Dermis blood vessel endothelial cell (primary cell): ENCODE data around the gene BCKDHA. TPM values are rescaled to one million over a fixed set of nuclear protein-coding genes. Genes with fewer than 3 reads are reported as not detected.
"Not testable (repeated sequence)": the region's sequence is repeated elsewhere in the genome, so short reads cannot be mapped to it uniquely, and the experiment has no call there.

Source experiments
- DNase-seq: peaks from one replicate; pipeline ENCODE4 v3.0.0; 2010
- total RNA-seq: library from RNA; depleted of rRNA; stranded (reverse); fragments of >200 nt; gene quantifications from 2 replicates; pipeline ENCODE4 v1.2.3, GENCODE V29; 2014

The BCKDHA gene
- total RNA-seq, 1 donor from 2014 or later, result 36.9 TPM

DNA sequence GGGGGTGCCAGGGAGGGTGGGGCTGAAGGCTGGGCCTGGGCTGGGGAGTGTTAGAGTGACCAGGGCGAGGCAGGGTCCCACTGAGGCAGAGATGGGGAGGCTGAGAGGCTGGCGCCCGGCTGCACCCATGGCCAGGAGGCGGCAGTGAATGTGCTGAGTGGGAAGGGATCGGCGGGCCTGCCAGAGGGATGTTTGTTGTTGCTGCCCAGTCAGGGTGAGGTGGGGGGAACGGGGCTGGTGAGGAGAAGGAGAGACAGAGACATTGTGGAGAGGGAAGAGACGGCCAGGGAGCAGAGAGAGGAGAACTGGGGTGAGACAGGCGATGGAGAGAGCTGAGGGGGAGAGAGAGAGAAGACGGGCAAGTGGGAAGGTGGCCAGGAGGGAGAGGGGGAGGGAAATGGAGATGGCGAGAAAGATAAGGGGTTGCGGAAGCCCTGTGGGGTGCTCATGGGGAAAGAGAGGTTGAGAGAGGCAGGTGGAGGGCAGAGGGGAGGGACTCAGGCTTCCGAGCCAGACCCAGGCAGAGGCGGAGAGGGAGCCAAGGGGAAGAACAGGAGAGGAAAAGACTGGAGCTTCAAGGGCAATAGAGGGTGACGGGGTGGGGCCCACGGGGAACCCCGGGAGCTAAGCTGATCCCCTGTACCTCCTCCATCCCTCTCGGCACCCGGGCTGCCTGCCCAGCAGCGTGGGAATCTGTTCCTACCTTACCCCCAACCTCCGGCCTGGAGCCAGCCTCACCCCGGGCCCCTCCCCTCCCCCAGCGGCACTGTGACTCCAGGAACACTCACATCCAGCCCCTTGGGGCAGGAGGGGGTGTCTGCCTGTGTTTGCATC lies 30.2 kb downstream of the BCKDHA start:
- DNase-seq, result peak; percentile 44

DNA sequence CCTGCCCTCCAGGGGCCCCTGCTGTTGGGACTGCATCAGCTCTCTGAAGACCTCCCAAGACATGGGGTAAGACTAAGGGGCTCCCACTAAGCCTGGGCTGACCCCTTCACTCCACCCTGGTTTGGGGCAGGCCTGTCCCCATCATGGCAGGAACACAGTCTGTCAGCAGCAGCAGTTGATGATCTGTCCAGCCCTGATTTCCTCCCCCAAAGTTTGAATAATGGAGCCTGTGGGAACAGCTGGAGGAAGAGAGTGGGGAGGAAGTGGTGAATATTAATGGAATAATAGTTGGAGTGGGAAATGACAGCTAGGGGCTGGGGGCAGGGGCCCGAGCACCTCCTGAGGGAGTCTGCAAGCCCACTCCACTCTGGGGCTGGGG lies 30.9 kb downstream of the BCKDHA start:
- DNase-seq, result no peak

DNA sequence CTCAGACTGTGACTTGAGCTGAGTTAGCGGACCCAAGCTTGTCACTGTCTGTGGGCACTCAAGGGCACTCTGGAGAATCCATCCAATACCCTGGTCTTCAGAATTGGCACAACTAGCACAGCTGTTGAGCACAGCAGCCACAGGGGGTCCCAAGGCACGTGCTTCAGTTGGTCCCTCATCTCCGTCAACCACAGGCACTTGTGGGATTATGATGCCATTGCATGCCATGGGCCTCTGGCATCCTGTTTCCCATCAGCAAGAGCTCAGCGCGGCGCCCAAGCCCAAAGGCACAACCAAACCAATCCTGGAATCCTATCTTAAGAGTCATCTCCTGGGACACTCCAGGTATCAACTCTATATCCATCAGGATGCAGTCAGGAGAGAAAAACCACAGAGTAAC lies 33.3 kb downstream of the BCKDHA start:
- no peak for DNase-seq

DNA sequence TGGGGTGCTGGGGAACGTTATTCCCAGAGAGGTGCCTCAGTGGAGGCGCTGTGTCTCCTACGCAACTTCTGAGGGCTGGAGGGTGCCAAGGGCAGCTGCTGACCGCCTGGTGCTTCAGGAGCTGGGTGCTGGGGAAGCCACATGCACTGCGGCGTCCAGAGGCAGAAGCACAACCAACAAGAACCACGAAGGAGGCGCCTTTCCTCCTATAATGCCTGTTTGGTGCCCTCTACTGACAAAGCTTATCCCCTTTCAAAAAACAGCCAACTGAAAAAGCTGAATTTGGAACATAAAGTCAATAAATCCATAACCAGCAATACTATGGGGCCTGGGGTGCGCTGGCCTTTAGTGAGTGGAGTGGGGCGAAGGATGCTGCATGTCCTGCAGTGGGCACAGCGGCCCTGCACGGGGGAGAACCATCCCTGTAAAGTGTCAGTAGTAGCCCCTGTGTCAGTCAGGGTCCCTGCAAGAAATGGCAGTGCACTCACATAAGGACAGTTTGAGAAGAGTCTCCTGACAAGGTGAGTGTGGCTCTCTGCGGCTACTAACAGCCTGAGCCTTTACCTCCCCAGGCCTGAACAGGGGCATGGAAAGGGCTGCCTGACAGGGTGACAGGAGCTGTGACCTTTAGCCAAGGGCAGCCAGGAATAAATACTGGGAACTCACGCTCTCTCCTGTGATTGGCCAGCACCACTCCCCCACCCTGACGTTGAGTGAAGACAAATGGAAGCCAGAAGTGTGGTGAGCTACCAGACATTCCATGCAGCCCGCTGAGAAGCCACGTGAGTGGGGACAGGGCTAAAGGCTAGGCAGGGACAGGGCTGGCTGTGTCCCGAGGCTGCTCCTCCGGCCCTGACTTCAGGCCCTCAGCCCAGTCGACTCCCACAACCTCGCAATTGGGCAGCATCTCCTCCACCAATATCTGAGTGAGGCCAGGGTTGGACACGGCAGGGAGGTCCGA lies 34.1 kb downstream of the BCKDHA start:
- peak; percentile 72 for DNase-seq

DNA sequence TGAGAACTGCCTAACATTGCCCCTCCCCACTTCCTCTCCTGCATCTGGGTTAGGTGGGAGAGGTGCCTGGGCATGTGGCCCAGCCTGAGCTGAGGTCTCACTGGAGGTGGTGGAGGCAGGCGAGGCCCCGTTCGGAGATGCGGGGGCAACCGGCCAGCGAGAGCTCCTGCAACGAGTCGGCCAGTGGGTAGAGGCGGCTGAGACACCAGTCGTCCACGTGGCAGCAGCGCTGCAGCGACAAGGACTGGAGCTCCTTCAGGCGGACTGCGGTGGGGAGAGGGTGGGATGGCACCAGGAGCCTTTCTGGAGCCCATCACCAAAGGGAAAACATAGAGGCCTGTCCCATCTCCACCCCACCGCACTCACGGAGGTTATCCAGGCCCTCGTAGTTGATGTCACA lies 35.6 kb downstream of the BCKDHA start:
- no peak for DNase-seq

DNA sequence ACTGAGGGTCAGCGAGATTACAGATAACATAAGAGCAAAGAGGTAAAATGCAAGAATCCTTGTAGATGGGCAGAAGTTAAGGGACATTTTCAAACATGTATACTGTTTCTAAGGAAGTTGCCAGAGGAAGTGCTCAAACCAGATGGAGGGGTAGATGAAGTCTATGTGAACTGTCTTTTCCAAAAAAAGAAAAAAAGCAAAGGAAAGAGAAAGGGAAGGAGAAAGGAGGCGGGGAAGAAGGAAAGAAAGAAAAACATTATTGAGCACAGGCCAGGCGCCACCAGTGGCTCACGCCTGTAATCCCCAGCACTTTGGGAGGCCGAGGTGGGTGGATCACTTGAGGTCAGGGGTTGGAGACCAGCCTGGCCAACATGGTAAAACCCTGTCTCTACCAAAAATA lies 36.8 kb downstream of the BCKDHA start:
- DNase-seq, result no peak

DNA sequence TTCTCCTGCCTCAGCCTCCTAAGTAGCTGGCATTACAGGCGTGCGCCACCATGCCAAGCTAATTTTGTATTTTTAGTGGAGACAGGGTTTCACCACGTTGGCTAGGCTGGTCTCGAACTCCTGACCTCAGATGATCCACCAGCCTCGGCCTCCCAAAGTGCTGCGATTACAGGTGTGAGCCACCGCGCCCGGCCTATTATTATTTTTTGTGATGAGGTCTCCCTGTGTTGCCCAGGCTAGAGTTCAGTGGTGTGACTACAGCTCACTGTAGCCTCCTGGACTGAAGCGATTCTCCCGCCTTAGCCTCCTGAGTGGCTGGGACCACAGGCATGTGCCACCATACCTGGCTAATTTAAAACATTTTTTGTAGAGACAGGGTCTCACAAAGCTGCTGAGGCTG lies 37.8 kb downstream of the BCKDHA start:
- DNase-seq, result not testable (repeated sequence)

DNA sequence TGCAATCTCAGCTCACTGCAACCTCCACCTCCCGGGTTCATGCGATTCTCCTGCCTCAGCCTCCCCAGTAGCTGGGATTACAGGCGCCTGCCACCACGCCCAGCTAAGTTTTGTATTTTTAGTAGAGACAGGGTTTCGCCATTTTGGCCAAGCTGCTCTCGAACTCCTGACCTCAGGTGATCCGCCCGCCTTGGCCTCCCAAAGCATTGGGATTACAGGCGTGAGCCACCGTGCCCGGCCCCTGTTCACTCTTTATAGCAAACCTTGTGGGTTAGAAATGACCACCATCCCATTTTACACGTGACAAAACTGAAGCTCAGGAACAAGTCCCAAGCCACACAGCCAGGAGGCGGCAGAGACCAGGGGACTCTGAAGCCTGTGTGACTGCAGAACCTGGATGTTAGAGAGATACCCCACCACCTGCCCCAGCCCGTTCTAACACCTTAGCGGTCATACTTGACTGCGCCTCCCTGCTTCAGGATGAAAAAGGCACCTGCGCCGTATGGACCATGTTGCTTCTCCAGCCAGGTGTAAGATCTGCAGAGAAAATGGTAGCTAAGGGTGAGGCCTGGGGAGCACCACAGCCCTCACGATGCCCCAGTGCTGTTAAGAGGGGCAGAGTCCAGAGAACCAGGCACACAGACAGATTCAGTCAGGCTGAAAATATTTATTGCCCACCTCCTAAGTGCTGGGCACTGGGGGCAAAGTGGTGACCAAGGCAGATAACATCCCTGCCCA lies 38.5 kb downstream of the BCKDHA start:
- no peak for DNase-seq

DNA sequence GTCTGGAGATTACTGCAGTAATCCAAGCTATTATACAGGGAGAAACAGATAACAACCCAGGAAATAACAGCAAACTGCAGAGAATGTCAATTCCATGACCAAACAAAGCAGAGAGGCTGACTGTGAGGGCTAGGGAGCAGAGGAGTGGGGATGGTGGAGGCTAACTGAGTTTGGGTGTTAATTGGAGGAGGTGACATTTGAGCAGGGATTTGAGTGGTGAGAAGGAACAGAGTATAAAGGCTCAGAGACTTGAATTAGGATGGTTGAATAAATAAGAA lies 39.0 kb downstream of the BCKDHA start:
- DNase-seq, result no peak

DNA sequence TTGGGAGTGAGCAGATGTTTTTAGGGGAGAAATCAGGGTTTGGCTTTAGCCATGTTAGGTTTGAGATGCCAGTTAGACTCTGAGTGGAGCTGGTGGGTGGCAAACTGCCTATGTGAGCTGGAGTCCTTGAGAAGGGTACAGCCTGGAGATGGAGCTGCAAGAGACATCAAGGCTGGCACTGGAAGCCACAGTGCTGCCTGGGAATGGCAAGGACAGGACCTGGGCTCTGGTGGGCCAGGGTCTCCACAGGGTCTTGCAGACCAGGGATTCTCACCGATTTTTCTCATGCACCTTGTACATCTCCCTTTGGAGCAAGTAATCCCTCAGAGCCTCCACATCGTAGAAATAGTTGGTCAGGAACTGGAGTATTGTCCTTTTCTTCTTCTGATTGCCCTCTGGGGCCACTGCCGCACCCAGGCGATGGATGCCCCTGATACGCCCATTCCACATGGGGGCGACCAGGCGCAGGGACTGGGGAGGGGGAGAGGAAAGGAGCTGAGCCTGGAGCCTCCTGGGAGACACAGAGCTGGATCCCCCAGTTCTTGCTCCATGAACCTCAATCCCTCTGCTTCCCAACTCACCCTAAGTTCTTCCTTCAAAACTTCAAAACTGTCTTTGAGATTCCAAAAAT lies 40.4 kb downstream of the BCKDHA start:
- no peak for DNase-seq

DNA sequence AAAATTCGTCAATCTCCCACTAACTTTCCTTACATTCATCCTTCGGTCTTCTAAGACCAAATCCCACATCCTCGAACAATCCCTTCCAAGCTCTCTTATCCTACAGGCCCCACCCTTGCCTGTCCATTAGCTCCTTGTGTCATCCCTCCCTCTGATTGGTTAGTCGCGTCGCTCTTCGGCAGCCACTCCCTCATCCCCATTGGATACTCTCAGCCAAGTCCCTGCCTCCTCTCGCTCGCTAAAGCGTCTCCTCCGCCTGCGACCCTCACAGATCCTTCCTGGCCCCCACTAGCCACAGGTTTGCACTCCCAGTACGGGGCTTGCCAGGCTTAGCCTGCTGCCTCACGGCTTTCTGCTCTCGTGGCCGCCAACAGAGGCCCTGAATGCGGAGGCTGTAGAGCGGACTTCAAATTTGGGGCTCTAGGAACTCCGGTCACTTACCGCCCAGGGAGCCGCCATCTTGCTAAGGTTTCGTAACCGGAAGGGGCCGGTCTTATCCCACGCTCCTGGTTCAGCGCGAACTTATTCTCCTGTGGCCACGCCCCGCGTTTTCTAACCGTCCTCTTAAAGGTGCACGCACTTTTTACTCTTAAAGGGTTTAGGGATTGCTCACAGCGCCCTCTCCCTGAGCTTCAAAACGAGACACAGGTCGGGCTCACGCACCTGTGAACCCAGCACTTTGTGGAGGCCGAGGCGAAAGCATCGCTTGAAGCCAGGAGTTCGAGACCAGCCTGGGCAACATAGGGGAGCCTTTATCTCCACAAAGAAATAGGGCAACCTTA lies 42.0 kb downstream of the BCKDHA start, which contains the start of gene DMAC2:
Gene DMAC2 (minus strand): TSS at position 472 of the 782 bp plus-strand sequence. CDS start 13 bp downstream, at position 459.
- DNase-seq, result peak; percentile 98

DNA sequence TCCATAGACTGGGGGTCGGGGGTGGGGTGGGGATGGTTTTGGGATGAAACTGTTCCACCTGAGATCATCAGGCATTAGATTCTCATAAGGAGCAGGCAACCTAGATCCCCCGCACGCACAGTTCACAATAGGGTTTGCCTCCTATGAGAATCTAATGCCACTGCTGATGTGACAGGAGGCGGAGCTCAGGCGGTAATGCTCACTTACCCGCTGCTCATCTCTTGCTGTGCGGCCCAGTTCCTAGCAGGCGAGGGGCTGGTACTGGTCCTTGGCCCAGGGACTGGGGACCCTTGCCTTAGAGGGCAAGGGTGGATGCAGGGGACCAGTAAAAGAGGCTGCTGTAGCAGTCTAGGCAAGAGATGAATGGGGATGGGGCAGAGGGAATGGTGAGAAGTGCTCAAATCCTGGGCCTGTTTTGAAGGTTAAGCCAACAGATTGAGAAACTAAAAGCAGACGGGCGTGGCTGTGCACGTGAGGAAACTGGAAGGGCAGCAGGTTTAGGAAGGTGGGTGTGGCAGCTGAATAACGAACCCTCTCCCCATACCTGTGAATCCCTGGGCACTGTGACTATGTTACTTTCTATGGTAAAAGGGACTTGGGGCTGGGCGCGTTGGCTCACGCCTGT lies 43.8 kb downstream of the BCKDHA start:
- DNase-seq, result no peak

DNA sequence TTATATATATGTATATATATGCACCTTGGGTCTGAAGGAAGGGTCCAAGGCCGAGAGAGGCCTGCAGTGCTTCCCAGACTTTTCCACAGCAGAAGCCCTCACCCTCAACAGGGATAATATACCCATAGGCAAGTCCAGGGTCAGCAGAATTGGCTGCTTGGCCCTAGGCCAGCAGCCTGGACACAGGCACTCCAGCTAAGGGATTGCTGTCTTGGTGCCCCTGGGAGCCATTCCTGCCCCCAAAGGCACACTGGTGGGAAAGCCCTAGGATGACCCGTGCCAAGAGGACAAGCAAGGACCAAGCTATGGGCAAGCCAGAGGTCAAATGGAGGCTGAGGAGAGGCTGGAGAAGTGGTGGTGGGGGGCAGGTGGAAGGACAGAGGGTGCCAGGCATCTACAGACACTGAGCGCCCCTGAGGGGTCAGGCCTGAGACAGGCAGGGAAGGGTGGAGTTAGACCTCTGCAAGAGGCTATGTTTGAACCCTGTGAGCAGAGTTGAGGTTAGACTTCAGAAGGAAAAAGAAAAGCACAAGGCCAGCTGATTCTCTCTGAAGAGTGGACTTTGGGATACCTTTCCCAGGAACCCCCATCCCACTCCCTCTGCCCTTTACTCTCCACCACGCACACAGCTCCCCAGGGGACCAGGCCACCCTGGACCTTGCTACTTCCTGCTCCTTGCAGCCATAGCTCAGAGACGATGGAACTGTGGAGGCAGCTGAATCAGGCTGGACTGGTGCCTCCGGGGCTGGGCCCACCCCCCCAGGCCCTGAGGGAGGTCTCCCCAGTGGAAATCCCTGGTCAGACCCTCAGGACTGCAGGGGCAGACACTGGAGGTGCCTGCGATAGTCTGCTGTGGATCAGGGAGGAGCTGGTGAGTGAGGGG lies 45.1 kb downstream of the BCKDHA start, which contains the start of gene ERICH4:
Gene ERICH4 (plus strand): TSS at position 684 of the 883 bp plus-strand sequence. CDS start 14 bp downstream, at position 698.
- DNase-seq, result no peak

DNA sequence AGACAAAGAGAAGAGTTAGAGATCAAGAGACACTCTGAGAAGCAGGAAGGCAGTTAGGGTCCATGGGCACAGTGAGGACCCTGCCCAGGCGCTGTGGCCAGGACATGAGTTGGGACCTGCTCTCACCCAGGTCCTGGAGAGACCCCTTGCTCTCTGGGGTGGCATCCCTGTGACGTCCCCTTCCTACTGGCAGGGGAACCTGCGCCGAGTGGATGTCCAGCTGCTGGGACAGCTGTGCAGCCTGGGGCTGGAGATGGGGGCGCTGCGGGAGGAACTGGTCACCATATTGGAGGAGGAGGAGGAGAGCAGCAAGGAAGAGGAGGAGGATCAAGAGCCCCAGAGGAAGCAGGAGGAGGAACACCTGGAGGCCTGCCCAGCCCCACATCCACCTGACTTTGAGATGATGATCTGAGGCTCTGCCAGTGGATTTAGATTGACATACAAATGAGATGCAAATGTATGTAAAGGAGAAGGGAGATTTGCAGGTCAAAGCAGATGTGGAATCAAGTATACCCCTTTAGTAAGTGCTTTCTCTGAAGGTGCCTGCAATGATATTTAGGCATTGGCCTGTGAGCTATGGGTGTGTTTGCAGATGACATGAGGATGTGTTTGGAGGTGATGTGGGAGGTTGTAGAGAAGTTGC lies 46.3 kb downstream of the BCKDHA start:
- no peak for DNase-seq

DNA sequence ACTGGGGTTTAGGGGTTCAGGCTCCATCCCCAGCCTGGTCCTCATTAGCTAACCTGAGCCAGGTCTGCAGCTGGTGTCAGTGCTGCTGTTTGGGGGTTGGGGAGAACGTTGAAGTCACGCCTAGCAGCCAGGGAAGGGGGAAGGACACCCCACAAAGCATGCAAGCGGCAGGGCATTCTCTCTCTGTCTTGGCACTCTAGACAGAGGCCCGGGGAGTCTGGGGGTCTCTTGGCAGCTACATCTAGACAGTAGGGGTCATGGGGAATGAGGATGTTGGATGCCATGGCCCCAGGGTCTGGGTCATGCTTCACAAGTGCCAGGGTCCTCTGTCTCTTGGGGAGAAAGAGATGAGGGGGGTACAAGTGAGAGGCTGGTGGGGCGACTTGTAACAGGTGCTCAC lies 48.0 kb downstream of the BCKDHA start:
- DNase-seq, result no peak

DNA sequence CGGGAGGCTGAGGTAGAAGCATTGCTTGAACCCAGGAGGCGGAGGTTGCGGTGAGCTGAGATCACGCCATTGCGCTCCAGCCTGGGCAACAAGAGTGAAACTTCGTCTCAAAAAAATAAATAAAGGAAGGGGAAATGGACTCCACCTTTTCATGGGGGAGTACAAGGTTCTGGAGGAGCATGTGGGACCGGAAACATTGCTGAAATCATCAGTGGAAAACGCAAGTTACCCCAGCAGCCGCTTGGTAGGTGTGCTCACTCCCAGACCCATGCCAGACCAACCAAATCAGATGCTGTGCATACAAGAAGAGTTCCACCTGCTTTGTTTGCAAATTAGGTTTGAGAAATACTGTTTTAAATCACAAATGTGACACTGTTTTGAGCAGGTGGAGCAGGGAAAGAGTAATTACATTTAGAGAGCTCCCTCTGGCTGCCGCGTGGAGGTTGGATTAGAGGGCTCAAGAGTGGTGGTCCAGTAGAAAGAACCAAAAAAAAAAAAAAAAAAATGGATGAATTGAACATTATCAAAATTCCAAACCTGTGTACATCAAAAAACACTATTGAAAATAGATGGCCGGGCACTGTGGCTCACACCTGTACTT lies 50.2 kb downstream of the BCKDHA start:
- peak; percentile 17 for DNase-seq

DNA sequence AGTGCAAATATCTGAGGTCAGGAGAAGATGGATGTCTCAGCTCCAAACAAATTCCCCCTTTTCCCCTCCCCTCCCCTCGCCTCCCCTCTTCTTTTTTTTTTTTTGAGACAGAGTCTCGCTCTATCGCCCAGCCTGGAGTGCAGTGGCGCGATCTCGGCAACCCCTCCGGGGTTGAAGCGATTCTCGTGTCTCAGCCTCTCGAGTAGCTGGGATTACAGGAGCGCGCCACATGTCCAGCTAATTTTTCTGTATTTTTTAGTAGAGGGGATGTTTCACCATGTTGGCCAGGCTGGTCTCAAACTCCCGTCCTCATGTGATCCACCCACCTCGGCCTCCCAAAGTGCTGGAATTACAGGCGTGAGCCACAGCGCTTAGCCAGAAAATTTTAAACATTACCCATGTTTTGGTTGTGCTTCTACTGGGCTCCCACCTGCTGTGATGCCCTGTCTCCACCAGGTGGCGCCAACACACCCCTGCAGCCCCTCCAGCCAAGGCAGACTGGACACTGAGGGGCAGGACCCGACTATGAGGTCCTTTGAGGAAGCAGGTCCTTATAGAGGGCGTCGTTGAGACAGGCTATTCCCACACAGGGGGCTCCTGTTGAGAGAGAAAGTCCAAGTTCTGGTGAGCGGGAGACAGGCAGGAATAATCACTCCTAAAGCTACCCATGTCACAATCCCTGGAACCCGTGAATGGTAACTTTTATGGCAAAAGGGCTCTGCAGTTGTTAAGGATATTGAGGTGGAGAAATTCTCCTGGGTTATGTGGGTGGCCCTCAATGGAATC lies 51.7 kb downstream of the BCKDHA start:
- peak; percentile 91 for DNase-seq

DNA sequence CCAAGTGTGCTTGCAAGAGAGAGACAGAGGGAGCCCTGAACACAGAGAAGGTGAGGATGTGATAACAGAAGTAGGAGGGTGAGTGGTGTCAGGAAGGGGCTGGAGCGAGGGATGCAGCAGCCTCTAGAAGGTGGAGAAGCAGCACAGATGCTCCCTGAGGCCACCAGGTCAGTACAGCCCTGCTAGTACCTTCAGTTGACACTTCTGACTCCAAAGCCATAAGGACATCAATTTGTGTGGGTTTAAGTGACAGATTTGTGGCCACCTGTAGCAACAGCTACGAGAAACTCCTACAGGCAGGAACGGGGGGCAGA lies 52.2 kb downstream of the BCKDHA start:
- DNase-seq, result no peak
